BE2C (cell line): ENCODE data around the gene TBC1D8.

ENCODE experiments used
- DNase-seq: peaks from one replicate; pipeline ENCODE4 v3.0.0-alpha.2; 2020
- H3K27me3 ChIP-seq: fragments of 250-450 bp; sonication (Bioruptor Pico); 2 replicates; pipeline ENCODE4 v1.5.1; 2020; ENCODE audit warnings: mild to moderate bottlenecking
- H3K36me3 ChIP-seq: fragments of 250-450 bp; sonication (Bioruptor Pico); 2 replicates; pipeline ENCODE4 v1.5.1; 2020; ENCODE audit warnings: mild to moderate bottlenecking
- H3K4me1 ChIP-seq: fragments of 250-450 bp; sonication (Bioruptor Pico); 2 replicates; pipeline ENCODE4 v1.5.1; 2020
- H3K4me3 ChIP-seq: 2 replicates; pipeline ENCODE4 v1.5.1; 2011; ENCODE audit warnings: low read depth, low read length
- H3K9me3 ChIP-seq: fragments of 250-450 bp; sonication (Bioruptor Pico); 2 replicates; pipeline ENCODE4 v1.5.1; 2020
- CTCF ChIP-seq: IDR thresholded peaks from 2 replicates; pipeline ENCODE4 v1.5.1; 2012; ENCODE audit warnings: mild to moderate bottlenecking, low read depth, low read length

TBC1D8 gene

GRCh38 chr2:101094351-101094750 is 56.8 kb downstream of the TBC1D8 start:
- Histone ChIP-seq H3K36me3 (no peaks in the 10 kb centered on the region), H3K9me3 (no peaks in the 10 kb centered on the region), H3K4me1 (no peaks in the 10 kb centered on the region), H3K4me3 (no peak overlapping the region), H3K27me3 (no peaks in the 10 kb centered on the region)
- TF ChIP-seq CTCF: no peak
- no peak for DNase-seq

GRCh38 chr2:101089942-101090799 is 61.0 kb downstream of the TBC1D8 start:
- H3K4me3 ChIP-seq: no peak overlapping the region
- H3K4me1 ChIP-seq: no peaks in the 10 kb centered on the region
- no peaks in the 10 kb centered on the region for H3K9me3 ChIP-seq
- no peak for TF ChIP-seq CTCF
- no peaks in the 10 kb centered on the region for H3K36me3 ChIP-seq
- no peak for DNase-seq
- H3K27me3 ChIP-seq: no peaks in the 10 kb centered on the region

- Histone ChIP-seq H3K4me3 (no peak overlapping the region), H3K27me3 (no peaks in the 10 kb centered on the region), H3K4me1 (no peaks in the 10 kb centered on the region), H3K9me3 (no peaks in the 10 kb centered on the region), H3K36me3 (no peaks in the 10 kb centered on the region)
- TF ChIP-seq CTCF: no peak
- DNase-seq: no peak
Measured at GRCh38 chr2:101089419-101089818, 61.8 kb downstream of the TBC1D8 start.

GRCh38 chr2:101087638-101088037 is 63.5 kb downstream of the TBC1D8 start:
- TF ChIP-seq CTCF: no peak
- H3K4me3 ChIP-seq: no peak overlapping the region
- H3K27me3 ChIP-seq: no peaks in the 10 kb centered on the region

GRCh38 chr2:101083613-101084012 is 67.6 kb downstream of the TBC1D8 start:
- H3K36me3 ChIP-seq: no peaks in the 10 kb centered on the region
- no peaks in the 10 kb centered on the region for H3K9me3 ChIP-seq
- no peak overlapping the region for H3K4me3 ChIP-seq
- H3K4me1 ChIP-seq: no peaks in the 10 kb centered on the region
- DNase-seq: no peak
- TF ChIP-seq CTCF: no peak
- H3K27me3 ChIP-seq: no peaks in the 10 kb centered on the region

More at GRCh38 chr2:101087638-101088037, 63.5 kb downstream of the TBC1D8 start:
- Histone ChIP-seq H3K9me3 (no peaks in the 10 kb centered on the region), H3K36me3 (no peaks in the 10 kb centered on the region), H3K4me1 (no peaks in the 10 kb centered on the region)
- no peak for DNase-seq

- no peaks in the 10 kb centered on the region for H3K9me3 ChIP-seq
- no peaks in the 10 kb centered on the region for H3K4me1 ChIP-seq
- no peaks in the 10 kb centered on the region for H3K27me3 ChIP-seq
- DNase-seq: no peak
- no peak for TF ChIP-seq CTCF
- H3K4me3 ChIP-seq: no peak overlapping the region
- no peaks in the 10 kb centered on the region for H3K36me3 ChIP-seq
Measured at GRCh38 chr2:101082998-101083397, 68.2 kb downstream of the TBC1D8 start.
